Stimulated activated CD4-positive, alpha-beta T cell treated with anti-CD3 and anti-CD28 coated beads, Interleukin-4, amount 100 ng/mL, for 4 hours (primary cell): Measurements from ENCODE around the gene GPR39.

ENCODE experiments used
- DNase-seq, 2 experiments: peaks; one replicate each; pipeline ENCODE4 v3.0.0-alpha.2; 2020

The GPR39 gene

GRCh38 chr2:132646540-132647108, 230.0 kb downstream of the GPR39 start:
- no peak for DNase-seq

GRCh38 chr2:132651115-132652045, 234.8 kb downstream of the GPR39 start:
- no peak for DNase-seq

- no peak for DNase-seq
Measured at GRCh38 chr2:132652474-132652873, 235.9 kb downstream of the GPR39 start.

- no peak for DNase-seq
Measured at GRCh38 chr2:132654335-132654734, 237.7 kb downstream of the GPR39 start.

- DNase-seq = no peak
Measured at GRCh38 chr2:132654968-132655367, 238.4 kb downstream of the GPR39 start.

GRCh38 chr2:132656266-132656975, 239.8 kb downstream of the GPR39 start:
- no peak for DNase-seq

GRCh38 chr2:132659331-132659730, 242.7 kb downstream of the GPR39 start:
- DNase-seq = no peak

- DNase-seq = no peak
Measured at GRCh38 chr2:132662732-132663131, 246.1 kb downstream of the GPR39 start.

GRCh38 chr2:132664096-132664495, 247.5 kb downstream of the GPR39 start:
- no peak for DNase-seq

GRCh38 chr2:132665401-132666140, 249.0 kb downstream of the GPR39 start:
- no peak for DNase-seq

- no peak for DNase-seq
Measured at GRCh38 chr2:132667706-132668105, 251.1 kb downstream of the GPR39 start.

GRCh38 chr2:132668189-132668823, 251.7 kb downstream of the GPR39 start:
- no peak for DNase-seq

- no peak for DNase-seq
Measured at GRCh38 chr2:132668987-132669907, 252.6 kb downstream of the GPR39 start.

GRCh38 chr2:132669908-132670495, 253.4 kb downstream of the GPR39 start, which contains the start of gene LYPD1:
Gene LYPD1 (minus strand): TSS chr2:132670205. CDS start chr2:132669932, 273 bp downstream.
- no peak for DNase-seq

- no peak for DNase-seq
Measured at GRCh38 chr2:132670496-132671150, 254.0 kb downstream of the GPR39 start.

GRCh38 chr2:132671151-132671835, 254.7 kb downstream of the GPR39 start:
- DNase-seq = no peak

- DNase-seq = no peak
Measured at GRCh38 chr2:132676999-132677398, 260.4 kb downstream of the GPR39 start.

GRCh38 chr2:132677661-132678060, 261.1 kb downstream of the GPR39 start:
- DNase-seq = no peak

GRCh38 chr2:132678483-132678882, 261.9 kb downstream of the GPR39 start:
- no peak for DNase-seq

- DNase-seq = no peak
Measured at GRCh38 chr2:132680544-132680943, 263.9 kb downstream of the GPR39 start.
